Measurements from ENCODE around the gene HBS1L. TPM values are rescaled to one million over a fixed set of nuclear protein-coding genes. Genes with fewer than 3 reads are reported as not detected.

HBS1L gene
- total and polyA plus RNA-seq, 4 donors: 32.7 to 89.0 (median 52.2) TPM

- H3K27ac ChIP-seq (ENCODE audit: low read depth in 1 of 2, low read length in 2 of 2): no peak overlapping the region
- H3K9me3 ChIP-seq (ENCODE audit: control insufficient read depth in 4 of 4, low read length in 3 of 4): no peaks in the 10 kb centered on the region
- WGBS: 79% methylated on average over 2 of the region's 2 CpGs
- H3K4me3 ChIP-seq (ENCODE audit: low read depth in 1 of 3, low read length in 3 of 3): no peak overlapping the region
- peaks cover 0 to 5% (median 3%) of the 10 kb centered on the region in 4 donors for H3K36me3 ChIP-seq (ENCODE audit: control insufficient read depth in 4 of 4, insufficient read depth in 3 of 4, low read depth in 1 of 4, low read length in 3 of 4)
- H3K9ac ChIP-seq (ENCODE audit: low read depth in 1 of 2, low read length in 2 of 2): no peak overlapping the region
- no peak for TF ChIP-seq RXRA (IDR thresholded peaks at IDR 0.05)
- no peak for TF ChIP-seq HNF4A (conservative IDR thresholded peaks at IDR 0.05)
- no peak for TF ChIP-seq SP1 (IDR thresholded peaks at IDR 0.05)
- no peak for TF ChIP-seq ZBTB33 (IDR thresholded peaks at IDR 0.05)
- no peak for TF ChIP-seq FOXA1 (IDR thresholded peaks at IDR 0.05)
- no peak for TF ChIP-seq GABPA (IDR thresholded peaks at IDR 0.05 in 1 of 2, conservative IDR thresholded peaks at IDR 0.05 in 1 of 2)
- no peak for TF ChIP-seq FOXA2 (IDR thresholded peaks at IDR 0.05)
- TF ChIP-seq NR2F2 (IDR thresholded peaks at IDR 0.05): no peak
- TF ChIP-seq REST (IDR thresholded peaks at IDR 0.05): no peak
- no peak for TF ChIP-seq HNF4G (IDR thresholded peaks at IDR 0.05)
- no peak for TF ChIP-seq EGR1 (IDR thresholded peaks at IDR 0.05; ENCODE audit: low read depth in 2 of 2)
- TF ChIP-seq YY1 (IDR thresholded peaks at IDR 0.05): no peak
- no peak for TF ChIP-seq MAX (IDR thresholded peaks at IDR 0.05)
- TF ChIP-seq RAD21 (IDR thresholded peaks at IDR 0.05): no peak
- TF ChIP-seq TAF1 (conservative IDR thresholded peaks at IDR 0.05): no peak
- TF ChIP-seq ATF3 (IDR thresholded peaks at IDR 0.05): no peak
- no peak for TF ChIP-seq CTCF (IDR thresholded peaks at IDR 0.05; ENCODE audit: low read depth, low read length, missing input control)
- TF ChIP-seq JUND (IDR thresholded peaks at IDR 0.05): no peak
- peaks cover 5 to 25% (median 16%) of the 10 kb centered on the region in 4 donors for H3K4me1 ChIP-seq (ENCODE audit: control insufficient read depth in 4 of 4, insufficient read depth in 4 of 4, low read length in 3 of 4)
- H3K27me3 ChIP-seq (ENCODE audit: control insufficient read depth in 4 of 4, insufficient read depth in 4 of 4, low read length in 3 of 4): no peaks in the 10 kb centered on the region
- DNase-seq (ENCODE audit: low spot score): no peak
Observed at GRCh38 chr6:135038335-135038734, 16.3 kb downstream of the HBS1L start.

Measured in liver (tissue), 9 donors.